Stimulated activated CD8-positive, alpha-beta memory T cell treated with anti-CD3 and anti-CD28 coated beads, Interleukin-12 subunit alpha, Interleukin-12 subunit beta, amount 100 ng/mL, for 4 hours (primary cell): Measurements from ENCODE around the gene AMMECR1.
A peak's percentile ranks its signal among the peaks of the same experiment; 100 is the strongest.
"Not testable (repeated sequence)": the region's sequence is repeated elsewhere in the genome, so short reads cannot be mapped to it uniquely, and the experiment has no call there.

Source experiments
- DNase-seq: peaks from one replicate; pipeline ENCODE4 v3.0.0-alpha.2; 2020; ENCODE audit warnings: low read depth

AMMECR1 gene

GRCh38 chrX:110258552-110258951 lies 59.3 kb downstream of the AMMECR1 start:
- DNase-seq: no peak

GRCh38 chrX:110257889-110258288 lies 60.0 kb downstream of the AMMECR1 start:
- DNase-seq: no peak

- no peak for DNase-seq
Measured at GRCh38 chrX:110252711-110253110, 65.2 kb downstream of the AMMECR1 start.

- no peak for DNase-seq
Measured at GRCh38 chrX:110251961-110252360, 65.9 kb downstream of the AMMECR1 start.

- DNase-seq: no peak
Measured at GRCh38 chrX:110251526-110251925, 66.4 kb downstream of the AMMECR1 start.

- DNase-seq: no peak
Measured at GRCh38 chrX:110250847-110251246, 67.0 kb downstream of the AMMECR1 start.

DNA sequence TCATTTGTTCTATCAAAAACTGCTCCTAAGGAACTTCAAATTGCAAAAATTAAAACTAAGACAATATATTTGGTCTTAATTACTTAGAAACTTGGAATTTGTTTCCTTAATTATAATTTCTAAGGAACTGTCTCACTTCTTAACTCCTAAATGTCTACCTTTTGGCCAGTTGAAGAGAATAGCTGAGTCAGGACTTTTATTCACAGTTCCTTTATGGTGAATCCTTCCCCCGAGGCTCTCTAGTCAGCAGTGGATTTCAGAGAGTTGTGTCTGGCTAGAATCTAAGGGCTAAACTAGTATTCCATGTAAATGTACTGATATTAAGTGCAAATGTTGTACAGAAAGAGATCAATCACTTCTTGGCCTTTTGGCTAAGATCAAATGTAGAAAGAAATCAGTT lies 69.3 kb downstream of the AMMECR1 start:
- DNase-seq: no peak

DNA sequence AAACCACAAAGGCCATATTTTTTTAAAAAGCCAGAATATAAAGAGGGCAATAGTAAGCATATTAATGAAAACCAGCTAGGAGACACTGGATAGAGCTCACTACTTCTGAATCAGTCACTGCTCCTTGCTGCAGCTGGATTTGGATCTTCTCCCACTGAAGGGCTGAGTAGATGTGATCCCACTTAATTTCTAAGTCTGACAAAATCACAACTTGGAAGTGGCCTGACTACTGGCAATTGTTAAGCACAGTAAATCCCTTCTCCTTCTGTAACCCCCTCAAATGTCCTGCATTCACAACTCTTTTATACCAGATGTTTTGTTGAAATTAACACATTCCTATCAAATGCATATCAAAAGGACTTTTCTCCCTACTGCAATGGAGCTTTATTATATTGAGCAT lies 72.9 kb downstream of the AMMECR1 start:
- DNase-seq: no peak

- no peak for DNase-seq
Measured at GRCh38 chrX:110242371-110242770, 75.5 kb downstream of the AMMECR1 start.

DNA sequence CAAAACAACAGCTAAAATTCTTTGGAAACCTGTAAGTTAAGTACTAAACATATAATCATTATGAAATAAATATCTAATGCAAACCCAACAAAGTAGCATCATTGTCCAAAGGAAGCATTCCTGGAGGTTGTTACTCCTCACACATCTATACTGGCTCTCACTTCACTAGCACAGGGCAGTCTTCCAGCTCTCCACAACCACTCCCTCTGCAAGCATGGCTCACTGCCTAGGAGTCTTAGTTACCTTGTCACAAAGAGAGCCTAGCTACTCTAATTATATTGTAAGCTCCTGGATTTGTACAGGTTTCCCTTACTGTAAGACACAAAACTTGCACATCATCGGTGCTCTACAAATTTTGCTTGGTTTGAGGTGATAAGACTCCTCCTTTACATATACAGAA lies 76.1 kb downstream of the AMMECR1 start:
- no peak for DNase-seq

DNA sequence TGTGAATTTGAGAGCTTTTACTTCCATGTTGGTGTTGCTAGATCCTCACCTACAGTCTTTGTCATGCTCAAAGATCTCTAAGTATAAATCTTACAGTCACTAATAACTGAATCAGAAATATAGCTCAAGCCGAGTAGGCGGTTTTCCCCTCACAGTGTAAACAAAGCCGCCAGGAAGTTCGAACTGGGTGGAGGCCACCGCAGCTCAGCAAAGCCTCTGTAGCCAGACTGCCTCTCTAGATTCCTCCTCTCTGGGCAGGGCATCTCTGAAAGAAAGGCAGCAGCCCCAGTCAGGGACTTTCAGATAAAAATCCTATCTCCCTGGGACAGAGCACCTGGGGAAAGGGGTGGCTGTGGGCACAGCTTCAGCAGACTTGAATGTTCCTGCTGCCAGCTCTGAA lies 79.6 kb downstream of the AMMECR1 start:
- DNase-seq: not testable (repeated sequence)

DNA sequence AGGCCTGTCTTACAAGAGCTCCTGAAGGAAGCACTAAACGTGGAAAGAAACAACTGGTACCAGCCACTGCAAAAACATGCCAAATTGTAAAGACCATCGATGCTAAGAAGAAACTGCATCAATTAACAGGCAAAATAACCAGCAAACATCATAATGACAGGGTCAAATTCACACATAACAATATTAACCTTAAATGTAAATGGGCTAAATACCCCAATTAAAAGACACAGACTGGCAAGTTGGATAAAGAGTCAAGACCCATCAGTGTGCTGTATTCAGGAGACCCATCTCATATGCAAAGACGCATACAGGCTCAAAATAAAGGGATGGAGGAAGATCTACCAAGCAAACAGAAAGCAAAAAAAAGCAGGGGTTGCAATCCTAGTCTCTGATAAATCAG lies 86.4 kb downstream of the AMMECR1 start:
- not testable (repeated sequence) for DNase-seq

DNA sequence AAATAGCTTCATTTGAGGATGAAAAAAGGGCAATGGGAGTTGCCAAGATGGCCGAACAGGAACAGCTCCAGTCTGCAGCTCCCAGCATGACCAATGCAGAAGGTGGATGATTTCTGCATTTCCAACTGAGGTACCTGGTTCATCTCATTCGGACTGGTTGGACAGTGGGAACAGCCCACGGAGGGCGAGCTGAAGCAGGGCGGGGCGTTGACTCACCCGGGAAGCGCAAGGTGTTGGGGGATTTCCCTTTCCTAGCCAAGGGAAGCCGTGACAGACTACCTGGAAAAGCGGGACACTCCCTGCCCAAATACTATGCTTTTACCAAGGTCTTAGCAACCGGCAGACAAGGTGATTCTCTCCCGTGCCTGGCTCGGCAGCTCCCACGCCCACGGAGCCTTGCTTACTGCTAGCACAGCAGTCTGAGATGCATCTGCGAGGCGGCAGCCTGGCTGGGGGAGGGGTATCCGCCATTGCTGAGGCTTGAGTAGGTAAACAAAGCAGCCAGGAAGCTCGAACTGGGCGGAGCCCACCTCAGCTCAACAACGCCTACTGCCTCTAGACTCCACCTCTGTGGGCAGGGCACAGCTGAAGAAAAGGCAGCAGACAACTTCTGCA lies 88.3 kb downstream of the AMMECR1 start:
- peak; percentile 39 for DNase-seq

- no peak for DNase-seq
Measured at GRCh38 chrX:110228453-110228852, 89.4 kb downstream of the AMMECR1 start.

DNA sequence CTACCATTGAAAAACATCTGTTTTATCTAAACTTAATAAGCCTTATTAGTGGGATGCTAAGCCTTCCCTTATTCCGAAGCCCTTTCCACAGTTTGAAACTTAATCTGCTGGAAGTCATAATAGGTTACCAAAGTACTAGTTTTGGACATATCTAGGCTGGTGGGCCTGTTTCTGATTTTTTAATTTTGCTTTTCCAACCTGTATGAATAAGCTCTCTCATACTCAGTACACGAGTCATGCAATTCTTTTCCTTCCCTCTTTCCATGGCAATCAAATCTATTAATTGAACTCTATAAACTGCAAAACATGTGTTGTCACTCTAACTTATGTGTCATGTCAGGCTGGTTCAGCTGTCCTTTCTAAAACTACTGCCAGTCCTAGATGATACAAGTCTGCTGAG lies 91.0 kb downstream of the AMMECR1 start:
- no peak for DNase-seq

GRCh38 chrX:110224926-110225617 lies 92.8 kb downstream of the AMMECR1 start:
- no peak for DNase-seq

GRCh38 chrX:110222497-110223257 lies 95.2 kb downstream of the AMMECR1 start:
- no peak for DNase-seq

DNA sequence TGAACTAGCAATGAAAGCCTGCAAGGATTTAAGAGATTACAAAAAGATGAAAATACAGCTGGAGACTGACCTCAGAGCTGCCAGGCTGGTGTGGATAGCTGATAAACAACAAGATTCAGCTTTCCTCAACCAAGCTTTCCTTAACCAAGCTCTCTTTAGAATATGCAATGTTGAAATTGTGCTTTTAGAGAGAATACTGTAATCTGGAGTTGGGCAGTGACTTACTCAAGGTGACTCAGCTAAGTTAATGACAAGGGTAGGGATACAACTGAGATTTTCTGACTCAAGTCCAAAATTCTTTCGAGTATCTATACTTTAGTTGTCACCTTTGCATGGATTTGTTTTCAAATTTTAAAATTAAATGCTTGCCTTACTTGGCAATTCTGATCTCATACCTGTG lies 98.0 kb downstream of the AMMECR1 start:
- no peak for DNase-seq

DNA sequence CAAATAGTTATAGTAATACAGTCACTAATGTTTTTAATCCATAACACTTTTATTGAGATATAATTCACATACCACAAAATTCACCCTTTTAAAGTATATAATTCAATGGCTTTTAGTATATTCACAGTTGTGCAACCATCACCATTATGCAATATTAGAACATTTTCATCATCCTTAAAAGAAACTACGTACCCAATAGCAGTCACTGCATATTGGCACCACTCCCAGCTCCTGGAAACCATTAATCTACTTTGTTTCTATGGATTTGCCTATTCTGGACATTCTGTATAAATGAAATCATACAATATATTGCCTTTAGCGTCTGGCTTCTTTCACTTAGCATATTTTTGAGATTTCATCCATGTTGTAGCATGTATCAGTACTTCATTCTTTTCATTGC lies 99.3 kb downstream of the AMMECR1 start:
- no peak for DNase-seq

DNA sequence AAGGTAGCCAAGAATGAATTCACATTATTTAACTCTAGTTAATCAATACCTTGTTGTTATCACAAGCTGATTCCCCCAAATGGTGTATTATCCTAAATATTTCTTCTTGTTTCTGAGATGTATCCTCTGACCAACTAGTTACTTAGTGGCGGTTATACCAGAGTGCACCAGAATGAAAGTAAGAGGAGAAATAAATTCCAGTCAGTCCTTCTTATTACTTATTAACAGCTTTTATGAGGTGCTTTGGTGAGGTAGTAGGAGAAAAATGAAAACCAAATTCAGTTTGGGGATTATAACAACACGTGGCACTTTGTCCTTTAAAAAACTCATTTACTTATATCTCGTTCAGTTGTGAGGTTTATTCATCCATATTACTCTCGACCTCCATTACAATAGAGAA lies 101.9 kb downstream of the AMMECR1 start:
- no peak for DNase-seq

GRCh38 chrX:110215411-110215810 lies 102.5 kb downstream of the AMMECR1 start:
- no peak for DNase-seq

DNA sequence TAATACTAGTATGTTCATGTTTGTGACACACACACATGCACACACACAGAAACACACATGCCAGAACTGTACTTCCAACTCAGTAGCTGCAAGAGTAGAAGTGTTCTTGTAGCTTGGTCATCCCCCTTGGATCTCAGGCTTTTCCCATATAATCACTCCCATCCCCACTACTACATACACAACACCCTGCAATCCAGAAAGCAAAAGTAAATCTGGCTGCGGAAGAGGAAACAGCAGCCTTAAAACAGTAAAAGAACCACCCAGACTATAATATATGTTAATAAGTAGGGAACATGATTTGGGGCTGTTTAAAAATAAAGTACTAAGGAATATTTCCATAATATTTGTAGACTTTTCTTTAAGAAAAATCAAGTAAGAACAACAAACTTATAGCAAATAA lies 103.2 kb downstream of the AMMECR1 start:
- no peak for DNase-seq

- DNase-seq: no peak
Measured at GRCh38 chrX:110213183-110213582, 104.7 kb downstream of the AMMECR1 start.
